OCI-LY3 (cell line): ENCODE results near the gene GEMIN5.

ENCODE experiments used
- H2AFZ ChIP-seq: fragments of 200-600, 300-600 bp; shearing (Covaris generic); 2 replicates; pipeline ENCODE4 v1.6.0; 2014; ENCODE audit warnings: antibody characterized with exemption, low read depth, low read length
- H3K27ac ChIP-seq: fragments of 200-600, 300-600 bp; sonication (generic); 2 replicates; pipeline ENCODE4 v1.5.1; 2014; ENCODE audit warnings: mild to moderate bottlenecking, low read length, moderate library complexity, mixed read lengths
- H3K27me3 ChIP-seq: fragments of 200-600, 300-600 bp; sonication (generic); 2 replicates; pipeline ENCODE4 v1.6.1; 2014; ENCODE audit warnings: low read depth, low read length, mixed read lengths
- H3K36me3 ChIP-seq: fragments of 200-600, 300-600 bp; sonication (generic); replicated peaks from 2 replicates; pipeline ENCODE3; 2014; ENCODE audit warnings: low read depth, low read length, mixed read lengths
- H3K4me1 ChIP-seq: fragments of 300-600, 200-600 bp; sonication (generic); 2 replicates; pipeline ENCODE4 v1.6.1; 2014; ENCODE audit warnings: low read length, mixed read lengths
- H3K4me2 ChIP-seq: fragments of 200-600, 300-600 bp; sonication (generic); 2 replicates; pipeline ENCODE4 v1.6.1; 2014; ENCODE audit warnings: low read length, mixed read lengths
- H3K4me3 ChIP-seq: fragments of 300-600, 200-600 bp; sonication (generic); 2 replicates; pipeline ENCODE4 v1.5.1; 2014; ENCODE audit warnings: antibody characterized with exemption, mild to moderate bottlenecking, low read length, moderate library complexity
- H3K79me2 ChIP-seq: fragments of 300-600, 200-600 bp; shearing (Covaris generic); 2 replicates; pipeline ENCODE4 v1.6.1; 2014; ENCODE audit warnings: mild to moderate bottlenecking, low read length, mixed read lengths
- H3K9ac ChIP-seq: fragments of 300-600, 200-600 bp; shearing (Covaris generic); 2 replicates; pipeline ENCODE4 v1.6.0; 2014; ENCODE audit warnings: mild to moderate bottlenecking, low read length, moderate library complexity
- H3K9me3 ChIP-seq: fragments of 200-600, 300-600 bp; shearing (Covaris generic); 2 replicates; pipeline ENCODE4 v1.6.1; 2014; ENCODE audit warnings: low read length, mixed read lengths; ENCODE audit not compliant: insufficient read depth
- H4K20me1 ChIP-seq: fragments of 200-600, 300-600 bp; sonication (generic); 2 replicates; pipeline ENCODE4 v1.6.1; 2016; ENCODE audit warnings: low read length, mixed read lengths; ENCODE audit not compliant: insufficient read depth
- CTCF ChIP-seq: fragments of 200-600, 300-600 bp; sonication (generic); IDR thresholded peaks from 2 replicates; pipeline ENCODE4 v1.5.1; 2014; ENCODE audit warnings: antibody characterized with exemption, low read length, low read depth
- EZH2phosphoT487 ChIP-seq: fragments of 200-600 bp; shearing (Covaris generic); IDR thresholded peaks from 2 replicates; pipeline ENCODE4 v1.6.1; 2018; ENCODE audit warnings: antibody characterized with exemption, mixed run types, low read depth

GEMIN5 gene

DNA sequence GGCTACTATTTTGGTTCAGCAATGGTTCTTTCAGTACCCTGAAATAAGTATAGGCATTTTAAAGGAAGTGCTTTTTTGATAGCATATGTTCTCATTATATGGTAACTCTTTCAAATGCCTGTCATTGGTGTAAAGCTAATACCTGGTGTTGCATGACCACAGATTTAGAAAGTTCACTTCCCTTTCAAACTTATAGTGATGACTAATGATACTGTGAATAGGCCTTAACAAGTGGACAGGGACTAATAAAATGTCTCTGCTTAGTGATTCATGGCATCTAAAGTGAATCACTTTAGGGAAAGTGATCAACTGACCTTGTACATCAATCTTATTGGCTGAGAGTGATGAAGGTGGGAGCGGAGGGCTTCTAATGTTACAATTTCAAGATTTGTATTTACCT, 24.5 kb upstream of the GEMIN5 start:
- Histone ChIP-seq H3K9ac (no peak overlapping the region), H3K4me3 (0 out of 2 replicates have a peak overlapping the region, but pooled peaks have one; percentile 0), H3K4me1 (peaks cover 18% of the 10 kb centered on the region), H3K36me3 (peaks cover 8% of the 10 kb centered on the region), H4K20me1 (no peaks in the 10 kb centered on the region), H3K4me2 (peak overlapping the region; percentile 55), H3K27me3 (no peaks in the 10 kb centered on the region), H3K27ac (peak overlapping the region; percentile 42), H2AFZ (no peak overlapping the region), H3K79me2 (no peaks in the 10 kb centered on the region), H3K9me3 (no peaks in the 10 kb centered on the region)
- TF ChIP-seq EZH2phosphoT487 = no peak
- TF ChIP-seq CTCF = no peak

GRCh38 chr5:154956712-154957111, 18.7 kb upstream of the GEMIN5 start:
- Histone ChIP-seq H3K9ac (no peak overlapping the region), H3K4me3 (no peak overlapping the region), H3K79me2 (no peaks in the 10 kb centered on the region), H3K4me1 (peaks cover 6% of the 10 kb centered on the region), H3K9me3 (no peaks in the 10 kb centered on the region), H4K20me1 (no peaks in the 10 kb centered on the region), H2AFZ (no peak overlapping the region), H3K27me3 (no peaks in the 10 kb centered on the region), H3K27ac (no peak overlapping the region), H3K36me3 (peaks cover 8% of the 10 kb centered on the region), H3K4me2 (no peak overlapping the region)
- no peak for TF ChIP-seq CTCF
- TF ChIP-seq EZH2phosphoT487 = no peak

- no peaks in the 10 kb centered on the region for H3K27me3 ChIP-seq
- H3K79me2 ChIP-seq = peaks cover 41% of the 10 kb centered on the region
- peaks cover 5% of the 10 kb centered on the region; the same call in 1 of the 2 replicates for H3K4me1 ChIP-seq
- no peak overlapping the region for H3K4me2 ChIP-seq
- TF ChIP-seq CTCF (no peak), EZH2phosphoT487 (no peak)
- H3K4me3 ChIP-seq = no peak overlapping the region
- no peak overlapping the region for H3K9ac ChIP-seq
- no peak overlapping the region for H3K27ac ChIP-seq
- peaks cover 3% of the 10 kb centered on the region for H3K36me3 ChIP-seq
- no peaks in the 10 kb centered on the region for H4K20me1 ChIP-seq
- H3K9me3 ChIP-seq = no peaks in the 10 kb centered on the region
- H2AFZ ChIP-seq = no peak overlapping the region
These were observed 11.8 kb upstream of the GEMIN5 start for GRCh38 chr5:154949781-154950180.

DNA sequence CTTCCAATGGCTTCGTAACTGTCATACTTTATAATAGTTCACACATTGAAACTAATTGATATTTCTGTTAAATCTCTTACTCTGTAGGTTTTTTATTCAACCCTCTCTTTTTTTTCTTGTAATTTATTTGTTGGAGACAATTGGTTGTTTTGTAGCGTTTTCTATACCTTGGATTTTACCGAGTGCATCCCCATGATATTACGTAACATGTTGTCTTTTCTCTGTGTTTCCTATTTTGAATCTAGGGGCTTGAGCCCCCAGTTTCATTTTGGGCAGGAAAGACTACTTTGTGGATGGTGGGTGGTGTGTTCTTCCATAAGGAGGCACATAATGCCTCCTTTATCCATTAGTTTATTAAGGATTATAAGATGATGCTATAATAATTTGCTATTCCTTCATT, 10.3 kb upstream of the GEMIN5 start:
- TF ChIP-seq EZH2phosphoT487 = no peak
- TF ChIP-seq CTCF = no peak
- Histone ChIP-seq H3K9me3 (no peaks in the 10 kb centered on the region), H3K9ac (no peak overlapping the region), H3K4me1 (peaks cover 5% of the 10 kb centered on the region; the same call in 1 of the 2 replicates), H3K27ac (no peak overlapping the region), H4K20me1 (no peaks in the 10 kb centered on the region), H3K4me2 (no peak overlapping the region), H3K36me3 (peaks cover 3% of the 10 kb centered on the region), H2AFZ (no peak overlapping the region), H3K79me2 (peaks cover 51% of the 10 kb centered on the region), H3K4me3 (no peak overlapping the region), H3K27me3 (no peaks in the 10 kb centered on the region)
